Measurements from ENCODE around the gene UQCC5.

The UQCC5 gene

GRCh38 chr3:52557011-52557960, 20.9 kb downstream of the UQCC5 start:
- no peak overlapping the region for H3K4me3 ChIP-seq (ENCODE audit: low read depth, low read length)
- no peak for DNase-seq (ENCODE audit: low read depth)
- no peak for TF ChIP-seq CTCF (IDR thresholded peaks at IDR 0.05; ENCODE audit: insufficient read depth, low read depth, low read length, missing control alignments)

- DNase-seq (ENCODE audit: low read depth): no peak
- no peak for TF ChIP-seq CTCF (IDR thresholded peaks at IDR 0.05; ENCODE audit: insufficient read depth, low read depth, low read length, missing control alignments)
Observed at GRCh38 chr3:52558436-52558835, 22.0 kb downstream of the UQCC5 start.

GRCh38 chr3:52561028-52561747, 24.8 kb downstream of the UQCC5 start:
- no peak for DNase-seq (ENCODE audit: low read depth)
- no peak overlapping the region for H3K4me3 ChIP-seq (ENCODE audit: low read depth, low read length)
- TF ChIP-seq CTCF (IDR thresholded peaks at IDR 0.05; ENCODE audit: insufficient read depth, low read depth, low read length, missing control alignments): no peak

More at GRCh38 chr3:52558436-52558835, 22.0 kb downstream of the UQCC5 start:
- H3K4me3 ChIP-seq (ENCODE audit: low read depth, low read length): no peak overlapping the region

GRCh38 chr3:52563984-52564383, 27.6 kb downstream of the UQCC5 start:
- H3K4me3 ChIP-seq (ENCODE audit: low read depth, low read length): no peak overlapping the region
- DNase-seq (ENCODE audit: low read depth): no peak
- no peak for TF ChIP-seq CTCF (IDR thresholded peaks at IDR 0.05; ENCODE audit: insufficient read depth, low read depth, low read length, missing control alignments)

GRCh38 chr3:52568069-52568468, 31.7 kb downstream of the UQCC5 start:
- no peak for DNase-seq (ENCODE audit: low read depth)

GRCh38 chr3:52570076-52570475, 33.7 kb downstream of the UQCC5 start:
- H3K4me3 ChIP-seq (ENCODE audit: low read depth, low read length): no peak overlapping the region
- no peak for DNase-seq (ENCODE audit: low read depth)
- no peak for TF ChIP-seq CTCF (IDR thresholded peaks at IDR 0.05; ENCODE audit: insufficient read depth, low read depth, low read length, missing control alignments)

More at GRCh38 chr3:52568069-52568468, 31.7 kb downstream of the UQCC5 start:
- H3K4me3 ChIP-seq (ENCODE audit: low read depth, low read length): no peak overlapping the region
- TF ChIP-seq CTCF (IDR thresholded peaks at IDR 0.05; ENCODE audit: insufficient read depth, low read depth, low read length, missing control alignments): no peak
